AG08395 (cell line): Measurements from ENCODE around the gene XPOT.

ENCODE experiments used
- DNase-seq: peaks from one replicate; pipeline ENCODE4 v3.0.0; 2012; ENCODE audit warnings: mixed read lengths, low spot score

XPOT gene

DNA sequence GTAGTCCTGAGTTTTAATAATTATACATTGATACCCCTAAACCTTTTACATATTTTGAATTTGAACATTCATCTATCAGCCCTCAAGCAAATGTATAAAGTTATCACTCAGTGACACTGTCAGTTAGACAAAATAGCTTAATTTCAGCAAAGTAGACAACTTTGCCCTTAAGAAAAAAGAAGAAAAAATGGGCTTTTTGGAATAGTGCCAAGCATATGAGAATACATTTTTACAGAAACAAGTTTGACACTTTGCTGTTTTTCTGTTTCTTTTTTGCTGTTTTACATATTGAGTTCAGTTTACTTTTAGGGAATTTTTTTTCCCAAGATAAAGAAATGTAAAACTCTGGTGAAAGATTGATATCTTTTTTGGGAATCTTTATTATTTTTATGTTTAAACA is 62.0 kb downstream of the XPOT start:
- DNase-seq, result no peak

DNA sequence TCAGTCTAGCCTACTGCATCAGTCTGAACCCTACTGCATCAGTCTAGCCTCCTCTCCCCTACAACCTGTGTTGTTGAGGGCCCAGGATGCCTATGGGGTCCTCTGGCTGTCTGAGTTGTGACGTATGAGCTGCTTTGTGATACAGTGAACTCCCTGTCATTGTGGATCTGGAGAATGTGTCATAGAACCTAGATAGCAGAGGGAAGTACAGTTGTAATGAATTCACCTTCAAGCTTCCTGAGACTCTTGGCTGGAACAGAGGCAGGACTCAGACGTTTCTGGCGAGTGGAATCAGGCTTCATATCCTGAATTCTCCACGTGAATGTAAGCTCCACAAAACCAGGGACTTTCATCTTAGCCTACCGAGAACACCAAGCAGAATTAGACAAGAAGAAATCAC is 64.8 kb downstream of the XPOT start:
- DNase-seq, result no peak

DNA sequence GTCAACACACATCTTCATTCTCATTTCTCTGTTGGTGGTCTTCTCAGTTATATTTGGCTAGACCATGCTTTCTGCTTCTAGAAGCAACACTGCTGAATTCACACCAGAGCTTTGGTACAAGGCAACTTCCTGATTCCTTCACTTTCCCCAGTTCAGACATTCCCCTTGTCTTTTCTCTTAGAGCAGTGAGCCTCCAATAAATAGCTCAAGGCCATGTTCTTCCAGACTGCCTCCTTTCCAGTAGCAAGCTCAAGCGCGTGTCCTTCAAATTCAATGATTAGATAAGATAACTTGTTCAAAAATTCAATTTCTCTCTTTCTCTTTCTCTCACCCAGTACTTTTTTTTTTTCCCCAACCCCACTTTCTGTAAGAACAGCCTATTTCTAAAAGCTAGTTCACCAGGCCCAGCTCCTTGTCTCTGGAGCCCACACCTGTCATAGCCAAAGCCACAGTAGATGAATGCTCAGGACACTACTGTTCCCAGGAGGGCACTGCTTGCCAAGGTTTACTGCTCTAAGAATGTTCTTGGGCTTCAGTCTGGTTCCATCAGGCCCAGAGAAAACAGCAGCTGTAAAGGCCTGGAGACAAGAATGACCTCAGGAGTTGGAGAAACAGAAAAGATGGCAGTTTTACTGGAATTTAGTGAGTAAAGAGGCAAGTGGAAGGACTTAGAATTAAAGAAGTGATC is 65.4 kb downstream of the XPOT start:
- DNase-seq, result no peak

GRCh38 chr12:64470495-64470894 is 66.3 kb downstream of the XPOT start:
- no peak for DNase-seq

- DNase-seq, result no peak
Observed at GRCh38 chr12:64473176-64473575, 69.0 kb downstream of the XPOT start.

DNA sequence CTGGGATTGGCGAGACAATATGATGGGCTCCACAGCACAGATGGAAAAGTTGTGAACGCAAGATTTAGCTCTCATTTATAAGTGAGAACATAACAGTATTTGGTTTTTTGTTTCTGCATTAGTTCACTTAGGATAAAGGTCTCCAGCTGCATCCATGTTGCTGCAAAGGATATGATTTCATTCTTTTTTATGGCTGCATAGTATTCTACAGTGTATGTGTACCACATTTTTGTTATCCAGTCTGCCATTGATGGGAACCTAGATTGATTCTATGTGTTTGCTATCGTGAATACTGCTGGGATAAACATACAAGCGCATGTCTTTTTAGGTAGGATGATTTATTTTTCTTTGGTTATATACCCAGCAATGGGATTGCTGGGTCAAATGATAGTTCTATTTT is 71.3 kb downstream of the XPOT start:
- DNase-seq, result no peak

DNA sequence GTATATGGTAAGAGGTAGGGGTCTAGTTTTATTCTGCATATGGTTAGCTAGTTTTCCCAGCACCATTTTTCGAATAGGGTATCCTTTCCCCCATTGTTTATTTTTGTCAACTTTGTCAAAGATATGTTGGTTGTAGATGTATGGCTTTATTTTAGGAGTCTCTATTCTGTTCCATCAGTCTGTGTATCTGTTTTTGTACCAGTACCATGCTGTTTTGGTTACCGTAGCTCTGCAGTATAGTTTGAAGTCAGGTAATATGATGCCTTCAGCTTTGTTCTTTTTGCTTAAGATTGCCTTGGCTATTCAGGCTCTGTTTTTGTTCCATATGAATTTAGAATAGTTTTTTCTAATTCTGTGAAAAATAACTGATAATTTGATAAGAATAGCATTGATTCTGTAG is 72.7 kb downstream of the XPOT start:
- DNase-seq, result no peak

DNA sequence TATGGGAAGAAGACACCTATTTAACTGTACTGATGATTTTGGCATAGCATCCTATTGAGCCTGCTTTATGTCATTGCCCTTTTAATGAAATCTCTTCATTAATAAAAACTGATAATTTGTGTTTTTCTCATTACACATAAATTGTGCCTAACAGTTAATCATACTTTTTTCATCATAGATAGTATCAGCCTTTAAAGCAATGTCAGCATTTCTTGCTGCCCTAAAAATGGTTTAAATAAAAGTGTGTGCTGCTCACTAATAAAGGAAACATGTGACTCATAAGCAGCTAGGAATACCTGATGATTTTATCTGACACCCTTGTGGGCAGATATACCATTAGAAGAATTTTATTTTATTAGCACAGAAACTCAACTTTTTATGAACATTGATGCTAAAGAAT is 74.5 kb downstream of the XPOT start:
- no peak for DNase-seq

DNA sequence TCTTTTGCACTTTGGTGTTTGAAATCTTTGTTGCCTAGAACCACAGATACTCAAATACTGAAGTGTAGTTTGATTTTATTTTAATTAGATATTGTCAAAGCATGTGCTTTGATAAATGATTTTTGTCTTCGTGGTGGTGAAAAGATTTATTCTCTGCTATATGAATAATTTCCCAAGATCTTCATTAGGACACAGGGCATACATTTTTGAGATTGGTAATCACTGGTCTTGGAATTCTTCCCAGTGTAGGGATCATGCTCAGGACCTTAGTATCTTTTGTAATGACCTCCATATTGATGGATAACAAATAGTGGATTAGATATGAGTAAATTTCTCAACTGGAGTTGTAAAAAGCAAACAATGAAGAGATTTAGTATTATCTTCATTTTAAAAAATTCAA is 76.0 kb downstream of the XPOT start:
- peak; percentile 45 for DNase-seq

- DNase-seq, result no peak
Observed at GRCh38 chr12:64486657-64487056, 82.5 kb downstream of the XPOT start.

GRCh38 chr12:64491718-64492117 is 87.5 kb downstream of the XPOT start:
- DNase-seq, result no peak

DNA sequence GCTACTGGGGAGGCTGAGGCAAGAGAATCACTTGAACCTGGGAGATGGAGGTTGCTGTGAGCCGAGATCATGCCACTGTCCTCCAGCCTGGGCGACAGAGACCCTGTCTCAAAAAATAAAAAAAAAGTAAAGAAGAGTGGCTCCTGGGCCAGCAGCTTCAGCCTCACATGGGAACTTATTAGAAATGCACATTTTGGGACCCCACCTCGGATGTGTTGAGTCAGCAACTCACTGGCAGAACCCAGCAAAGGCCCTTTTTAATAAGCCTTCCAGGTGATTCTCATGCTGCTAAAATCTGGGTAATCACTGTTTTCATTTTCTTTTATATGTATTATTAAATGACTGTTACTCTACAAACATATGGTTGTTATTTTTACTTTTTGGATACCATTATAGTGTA is 89.3 kb downstream of the XPOT start:
- DNase-seq, result no peak

DNA sequence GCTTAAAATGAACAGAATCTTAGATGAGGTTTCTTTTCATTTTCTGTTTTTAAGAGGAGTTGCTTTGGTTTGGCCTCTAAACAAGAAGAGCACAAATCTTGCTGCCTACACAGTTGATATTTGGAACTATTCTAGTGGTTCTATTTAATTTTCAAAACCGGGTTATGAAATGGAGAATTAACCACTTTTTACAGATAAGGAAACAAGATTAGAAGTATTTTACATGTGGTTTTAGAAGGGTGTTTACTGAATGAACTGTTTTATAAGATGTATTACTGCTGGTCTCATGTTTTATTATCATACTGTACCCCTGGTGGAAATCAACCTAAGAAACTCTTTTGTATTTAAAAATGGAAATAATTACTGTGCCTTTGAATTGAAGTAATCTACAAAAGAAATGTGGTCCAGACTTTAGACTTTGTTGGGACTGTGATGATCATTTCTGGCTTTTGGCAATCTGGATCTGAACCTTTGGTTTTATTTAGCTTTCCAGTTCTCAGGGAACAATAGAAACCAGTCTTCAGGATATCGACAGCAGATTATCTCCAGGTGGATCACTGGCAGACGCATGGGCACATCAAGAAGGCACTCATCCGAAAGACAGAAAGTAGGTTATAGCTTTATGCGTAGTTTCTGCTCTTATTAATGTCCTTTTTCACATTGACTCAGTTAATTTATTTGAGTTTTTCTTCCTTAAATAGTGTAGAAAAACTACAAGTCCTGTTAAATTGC is 91.0 kb downstream of the XPOT start:
- no peak for DNase-seq

- DNase-seq, result no peak
Observed at GRCh38 chr12:64496839-64497400, 92.7 kb downstream of the XPOT start.

- DNase-seq, result no peak
Observed at GRCh38 chr12:64497484-64497883, 93.3 kb downstream of the XPOT start.

- DNase-seq, result no peak
Observed at GRCh38 chr12:64497903-64498302, 93.7 kb downstream of the XPOT start.

- no peak for DNase-seq
Observed at GRCh38 chr12:64500394-64500793, 96.2 kb downstream of the XPOT start.
